ENCODE results near the gene PRAMEF20.

- TF ChIP-seq CTCF (IDR thresholded peaks at IDR 0.05) (no peak), POLR2A (IDR thresholded peaks at IDR 0.05) (no peak), EP300 (IDR thresholded peaks at IDR 0.05) (no peak)
Observed at GRCh38 chr1:13462682-13463081, 52.4 kb downstream of the PRAMEF20 start.

All from sigmoid colon (tissue), 4 donors.